Measurements from ENCODE around the gene PML. TPM values are rescaled to one million over a fixed set of nuclear protein-coding genes. Genes with fewer than 3 reads are reported as not detected.
A peak's percentile ranks its signal among the peaks of the same experiment; 100 is the strongest.

Gene PML
- total and polyA plus RNA-seq, 2 of the 4 experiments (the other 2 are of a cell fraction): 8.8 to 22.6 TPM

- ATAC-seq (ENCODE audit: low read depth) (peak; percentile 91), DNase-seq (peak; percentile 72)
- ChIA-PET POLR2A (ENCODE audit: unreplicated experiment) (no interaction called here), CTCF (interaction anchor here (0.8 to 2.1 kb wide), 5 partner anchors 8 to 41 kb away, joined by 3 to 13 read pairs (median 4); no protein-coding TSS in a partner anchor)
- BruUV-seq (replicated peaks): no TSS peak
- Histone ChIP-seq H3K27ac (ENCODE audit: insufficient read depth, low read length) (no peak overlapping the region; the same call in 1 of the 2 replicates), H3K9me1 (ENCODE audit: insufficient read depth, low read length) (peaks cover 6% of the 10 kb centered on the region), H3K4me3 (ENCODE audit: insufficient read depth, low read depth, low read length) (no peak overlapping the region), H2BK5ac (ENCODE audit: low read depth, low read length, poor library complexity, severe bottlenecking) (peak overlapping the region; percentile 36), H3K14ac (replicated peaks; ENCODE audit: low read depth, low read length) (peak overlapping the region; percentile 74), H4K91ac (ENCODE audit: insufficient read depth, low read depth, low read length) (peak overlapping the region; percentile 80; the same call in 1 of the 2 replicates), H2BK120ac (ENCODE audit: low read depth, low read length) (peak overlapping the region; percentile 75), H2BK15ac (ENCODE audit: low read depth, low read length) (peak overlapping the region; percentile 33; the same call in 2 of the 3 replicates), H4K5ac (ENCODE audit: low read depth, low read length) (peak overlapping the region; percentile 40), H3K4ac (ENCODE audit: low read depth, low read length) (peak overlapping the region; percentile 51), H2BK20ac (ENCODE audit: low read depth, low read length) (peak overlapping the region; percentile 75; the same call in 1 of the 2 replicates), H3K27me3 (ENCODE audit: control insufficient read depth, insufficient read depth, low read length) (no peaks in the 10 kb centered on the region), H4K8ac (ENCODE audit: low read depth in 2 of 2, low read length in 2 of 2) (peak overlapping the region in 1 of 2 experiments; percentile 95; a peak in 3 of 4 replicates), H2AFZ (replicated peaks; ENCODE audit: low read length, poor library complexity) (peak overlapping the region; percentile 92), H2AK9ac (replicated peaks; ENCODE audit: low read depth, low read length, poor library complexity) (peak overlapping the region; percentile 56), H3K79me1 (ENCODE audit: low read depth in 1 of 2, low read length in 2 of 2) (no peaks in the 10 kb centered on the region), H3K56ac (ENCODE audit: extremely low read depth, insufficient read depth, low read length) (no peak overlapping the region), H3K4me1 (ENCODE audit: control insufficient read depth, insufficient read depth, low read length) (peaks cover 10% of the 10 kb centered on the region), H4K20me1 (ENCODE audit: insufficient read depth, low read length) (no peaks in the 10 kb centered on the region), H3K9me3 (ENCODE audit: control insufficient read depth, insufficient read depth, low read length) (no peaks in the 10 kb centered on the region), H3K23ac (ENCODE audit: low read depth, low read length) (no peak overlapping the region), H3K36me3 (ENCODE audit: control insufficient read depth, insufficient read depth, low read length) (no peaks in the 10 kb centered on the region), H3K4me2 (ENCODE audit: low read depth, low read length) (peak overlapping the region; percentile 42), H2AK5ac (ENCODE audit: low read depth, low read length) (peak overlapping the region; percentile 3; the same call in 1 of the 2 replicates), H3K9ac (ENCODE audit: low read depth, low read length) (no peak overlapping the region), H3K18ac (ENCODE audit: low read depth, low read length) (peak overlapping the region; percentile 14)
- dilution Hi-C loops (cut with HindIII; ENCODE audit: low sequenced_read_pairs, unreplicated experiment): no loop called here
- in situ Hi-C loops (cut with MboI; ENCODE audit: low sequenced_read_pairs): no loop called here
- WGBS, 2 experiments (ENCODE audit: extremely low coverage in 2 of 2, insufficient read length in 1 of 2): 14% methylated on average over 5 of the region's 11 CpGs; no CpG with 5 or more reads in 1 of the 2 experiments
- intact Hi-C loops (cut with micrococcal nuclease): loop anchor here (1.0 to 2.0 kb wide), 3 partner anchors 13 to 90 kb away; no protein-coding TSS in a partner anchor
- TF ChIP-seq CTCF (conservative IDR thresholded peaks at IDR 0.05; ENCODE audit: low read depth, low read length): peak; percentile 98
- peak; percentile 91 for TF ChIP-seq SMC3 (IDR thresholded peaks at IDR 0.05; ENCODE audit: low read depth, low read length)
- peak; percentile 39; the same call in 1 of the 2 replicates for TF ChIP-seq MAZ (IDR thresholded peaks at IDR 0.05; ENCODE audit: borderline replicate concordance, low read depth, low read length)
- TF ChIP-seq ELK1 (IDR thresholded peaks at IDR 0.05; ENCODE audit: borderline replicate concordance, low read depth, low read length): no peak
- TF ChIP-seq NFE2L2 (IDR thresholded peaks at IDR 0.05; ENCODE audit: low read depth, low read length): no peak
- TF ChIP-seq POLR2A (IDR thresholded peaks at IDR 0.05; ENCODE audit: low read depth, low read length): no peak
- peak; percentile 80 for TF ChIP-seq RAD21 (IDR thresholded peaks at IDR 0.05; ENCODE audit: low read length)
- TF ChIP-seq FOS (IDR thresholded peaks at IDR 0.05; ENCODE audit: low read depth, low read length): no peak
These were observed 29.8 kb upstream of the PML start for GRCh38 chr15:73964736-73965093.

Measured in IMR-90 (cell line).